Endothelial cell of umbilical vein (primary cell): ENCODE data around the gene EHD1. TPM values are rescaled to one million over a fixed set of nuclear protein-coding genes. Genes with fewer than 3 reads are reported as not detected.

ENCODE experiments used
- BruUV-seq: library from RNA; stranded (reverse); fragments of 400-500 nt; replicated peaks from 2 replicates; lab custom pipeline; 2021; lab: Mats Ljungman, UMichigan
- CTCF ChIA-PET: fragments of 300-600, 350-600 bp; sonication (Branson Sonifier 250); formaldehyde crosslinking; loops from one replicate; lab custom pipeline; 2021; ENCODE audit warnings: antibody characterized with exemption, inconsistent platforms; lab: Charles Lee
- POLR2A ChIA-PET: fragments of 300-600, 350-600 bp; sonication (Branson Sonifier 250); formaldehyde crosslinking; loops from one replicate; lab custom pipeline; 2021; ENCODE audit warnings: antibody characterized with exemption, inconsistent platforms; lab: Charles Lee
- DNase-seq: peaks from one replicate; pipeline ENCODE4 v3.0.0-alpha.2; 2011; ENCODE audit warnings: low read depth, low spot score
- FAIRE-seq: peaks from 2 replicates; lab custom pipeline; 2011; peaks lifted over from hg19 to GRCh38; lab: Jason Lieb, UNC
- H2AFZ ChIP-seq: 2 replicates; pipeline ENCODE4 v1.6.0; 2012; ENCODE audit warnings: low read depth, low read length, control low read depth, inconsistent platforms
- H3K27ac ChIP-seq: 2 replicates; pipeline ENCODE4 v1.5.1; 2011; ENCODE audit warnings: low read depth, mild to moderate bottlenecking, control low read depth, low read length, moderate library complexity; ENCODE audit not compliant: insufficient read depth
- H3K27me3 ChIP-seq, 2 experiments: 2 replicates each; pipeline versions ENCODE4 v1.6.0 to v1.6.1; 2011; ENCODE audit warnings: low read length in 2 of 2, mixed read lengths in 1 of 2; ENCODE audit not compliant: control insufficient read depth in 2 of 2, insufficient read depth in 2 of 2
- H3K36me3 ChIP-seq, 2 experiments: 2 replicates in 1 of 2; 3 replicates in 1 of 2; pipeline ENCODE4 v1.5.1; 2011; ENCODE audit warnings: low read length in 2 of 2, mild to moderate bottlenecking in 1 of 2, moderate library complexity in 1 of 2; ENCODE audit not compliant: control insufficient read depth in 2 of 2, insufficient read depth in 2 of 2; ENCODE audit errors: extremely low read depth in 1 of 2
- H3K4me1 ChIP-seq: 3 replicates; pipeline ENCODE4 v1.5.1; 2011; ENCODE audit warnings: mild to moderate bottlenecking, low read length; ENCODE audit not compliant: control insufficient read depth, insufficient read depth; ENCODE audit errors: extremely low read depth
- H3K4me2 ChIP-seq: 2 replicates; pipeline ENCODE4 v1.6.1; 2011; ENCODE audit warnings: low read length, control low read depth, mixed read lengths; ENCODE audit not compliant: insufficient read depth
- H3K4me3 ChIP-seq, 3 experiments: fragments of 200-600 bp in 1 of 3; sonication (generic), shearing (Covaris generic) in 1 of 3; replicated peaks in 1 of 3; 2 replicates each; pipeline ENCODE4 v1.5.1; 2011 to 2016; ENCODE audit warnings: control low read depth in 3 of 3, low read length in 3 of 3, mild to moderate bottlenecking in 2 of 3, inconsistent platforms in 1 of 3, low read depth in 1 of 3, moderate library complexity in 1 of 3; ENCODE audit not compliant: insufficient read depth in 1 of 3
- H3K79me2 ChIP-seq: 2 replicates; pipeline ENCODE4 v1.6.0; 2012; ENCODE audit warnings: low read length, inconsistent platforms; ENCODE audit not compliant: control insufficient read depth, insufficient read depth
- H3K9ac ChIP-seq: replicated peaks from 2 replicates; pipeline ENCODE3; 2011; ENCODE audit warnings: low read length, control low read depth; ENCODE audit not compliant: insufficient read depth; ENCODE audit errors: extremely low read depth
- H3K9me1 ChIP-seq: replicated peaks from 3 replicates; pipeline ENCODE4 v1.6.0; 2011; ENCODE audit warnings: mild to moderate bottlenecking, low read length; ENCODE audit not compliant: control insufficient read depth, insufficient read depth; ENCODE audit errors: extremely low read depth
- H3K9me3 ChIP-seq: replicated peaks from 2 replicates; pipeline ENCODE4 v1.5.1; 2012; ENCODE audit warnings: low read length, inconsistent platforms; ENCODE audit not compliant: control insufficient read depth, insufficient read depth
- H4K20me1 ChIP-seq: replicated peaks from 2 replicates; pipeline ENCODE3; 2011; ENCODE audit warnings: mild to moderate bottlenecking, low read length; ENCODE audit not compliant: control insufficient read depth, insufficient read depth; ENCODE audit errors: extremely low read depth
- CTCF ChIP-seq, 2 donors: IDR thresholded peaks; 1 replicate in 1 of 2; 2 replicates in 1 of 2; pipeline ENCODE4 v1.5.1; 2011; ENCODE audit warnings: low read length in 2 of 2, mild to moderate bottlenecking in 2 of 2, moderate library complexity in 2 of 2, control low read depth in 1 of 2, inconsistent platforms in 1 of 2, low read depth in 1 of 2; ENCODE audit not compliant: insufficient read depth in 1 of 2; ENCODE audit errors: extremely low read depth in 1 of 2
- EZH2 ChIP-seq: IDR thresholded peaks from 2 replicates; pipeline ENCODE4 v1.6.1; 2012; ENCODE audit warnings: borderline replicate concordance, low read depth, mild to moderate bottlenecking, moderate library complexity, low read length, inconsistent platforms; ENCODE audit not compliant: severe bottlenecking
- FOS ChIP-seq: IDR thresholded peaks from 2 replicates; pipeline ENCODE4 v1.6.1; 2011; ENCODE audit warnings: mild to moderate bottlenecking, low read length, moderate library complexity, borderline replicate concordance; ENCODE audit not compliant: insufficient read depth
- GATA2 ChIP-seq: IDR thresholded peaks from 2 replicates; pipeline ENCODE4 v1.7.0; 2011; ENCODE audit warnings: low read depth, mild to moderate bottlenecking, moderate library complexity, mixed read lengths, low read length; ENCODE audit not compliant: insufficient read length, insufficient read depth
- JUN ChIP-seq: IDR thresholded peaks from 2 replicates; pipeline ENCODE4 v1.6.1; 2011; ENCODE audit warnings: borderline replicate concordance, low read depth; ENCODE audit not compliant: insufficient read length, insufficient read depth
- MAX ChIP-seq: IDR thresholded peaks from 2 replicates; pipeline ENCODE4 v1.6.1; 2011; ENCODE audit not compliant: insufficient read depth, insufficient read length
- MYC ChIP-seq: IDR thresholded peaks from one replicate; pipeline ENCODE4 v1.6.1; 2011; ENCODE audit warnings: mild to moderate bottlenecking, low read depth, low read length
- POLR2A ChIP-seq: IDR thresholded peaks from 2 replicates; pipeline ENCODE4 v1.6.1; 2012; ENCODE audit warnings: low read depth, mild to moderate bottlenecking, control low read depth, low read length
- POLR2AphosphoS5 ChIP-seq: IDR thresholded peaks from 2 replicates; pipeline ENCODE4 v1.6.1; 2012; ENCODE audit warnings: low read depth, mild to moderate bottlenecking, control low read depth, low read length, moderate library complexity; ENCODE audit not compliant: insufficient read depth
- dilution Hi-C: fragments of 300-500 bp; cut with MboI; formaldehyde crosslinking; loops from one replicate; pipeline ENCODE4 v1.15.0; 2019; ENCODE audit warnings: low sequenced_read_pairs; ENCODE audit not compliant: extremely low pct_ligation_motif_present
- intact Hi-C: fragments of 100-400 bp; cut with micrococcal nuclease; formaldehyde crosslinking; loops from one replicate; pipeline ENCODE4 v1.10.0; 2022
- polyA plus RNA-seq, 4 experiments: library from polyadenylated mRNA; depleted of rRNA in 3 of 4; stranded (reverse) in 3 of 4; unstranded in 1 of 4; fragments of >200 nt; gene quantifications; 2 replicates each; pipeline versions ENCODE4 v1.2.1 to v1.2.3, GENCODE V29; 2011 to 2012; ENCODE audit warnings: missing spikeins in 1 of 4
- total RNA-seq: library from RNA; stranded (reverse); gene quantifications from 2 replicates; pipeline ENCODE4 v1.2.3, GENCODE V29; 2021

EHD1 gene
- total and polyA plus RNA-seq, 2 donors (not counting 3 experiments of a cell fraction or from before 2014, with no cell fraction given) = 109 to 136 TPM

GRCh38 chr11:64810891-64811272, 67.5 kb downstream of the EHD1 start:
- CTCF ChIA-PET = interaction anchor here (1.2 to 1.5 kb wide), 2 partner anchors 23 to 33 kb away, joined by 4 to 6 read pairs; partner anchors contain the start of gene CDC42BPG
- DNase-seq = no peak
- intact Hi-C loops = loop anchor here (1.0 to 2.0 kb wide), 3 partner anchors 9 to 66 kb away; no protein-coding TSS in a partner anchor
- Histone ChIP-seq H2AFZ (peak overlapping the region; percentile 89), H3K36me3 (peaks cover 0 to 14% of the 10 kb centered on the region in 2 experiments), H3K79me2 (peaks cover 2% of the 10 kb centered on the region), H3K27me3 (no peaks in the 10 kb centered on the region), H3K4me2 (peak overlapping the region; percentile 65), H3K9me1 (no peaks in the 10 kb centered on the region), H3K27ac (no peak overlapping the region), H3K4me3 (peak overlapping the region in 2 of 3 experiments; percentile 24 to 39), H3K4me1 (peaks cover 8% of the 10 kb centered on the region), H3K9me3 (no peaks in the 10 kb centered on the region), H4K20me1 (no peaks in the 10 kb centered on the region), H3K9ac (no peak overlapping the region)
- no TSS peak for BruUV-seq
- TF ChIP-seq GATA2 = no peak
- TF ChIP-seq POLR2A = no peak
- TF ChIP-seq CTCF (IDR thresholded peaks at IDR 0.05; ENCODE audit: extremely low read depth in 1 of 2, insufficient read depth in 1 of 2, low read depth in 1 of 2, low read length in 2 of 2) = no peak
- TF ChIP-seq MYC = no peak
- TF ChIP-seq MAX = no peak
- TF ChIP-seq EZH2 = no peak
- no peak for TF ChIP-seq JUN
- no peak for TF ChIP-seq FOS
- TF ChIP-seq POLR2AphosphoS5 = no peak
- POLR2A ChIA-PET = no interaction called here
- no peak for FAIRE-seq
- dilution Hi-C loops = no loop called here
